Activated CD8-positive, alpha-beta T cell treated with anti-CD3 and anti-CD28 coated beads, Interleukin-2, amount 10 ng/mL, durations not matched to agents 7 days and 5 days (primary cell): ENCODE results near the gene NUP107. TPM values are rescaled to one million over a fixed set of nuclear protein-coding genes. Genes with fewer than 3 reads are reported as not detected.
A peak's percentile ranks its signal among the peaks of the same experiment; 100 is the strongest.
"Not testable (repeated sequence)": the region's sequence is repeated elsewhere in the genome, so short reads cannot be mapped to it uniquely, and the experiment has no call there.

Experiments used
- ATAC-seq: fragments of 150-1000 bp; cut with Tn5 transposase; one replicate; pipeline ENCODE4 v1.10.0; 2021; ENCODE audit warnings: moderate library complexity
- CTCF ChIA-PET: fragments of 350-600 bp; sonication (Branson Sonifier 250); formaldehyde crosslinking; loops from one replicate; lab custom pipeline; 2021; ENCODE audit warnings: antibody characterized with exemption; lab: Charles Lee
- POLR2A ChIA-PET: fragments of 350-600 bp; sonication (Branson Sonifier 250); formaldehyde crosslinking; loops from one replicate; lab custom pipeline; 2021; ENCODE audit warnings: antibody characterized with exemption; lab: Charles Lee
- DNase-seq: peaks from one replicate; pipeline ENCODE4 v3.0.0-alpha.2; 2020
- H3K27ac Mint-ChIP-seq: one replicate; pipeline ENCODE4 v1.8.0; 2021; ENCODE audit warnings: mild to moderate bottlenecking, mixed read lengths
- H3K27me3 Mint-ChIP-seq: one replicate; pipeline ENCODE4 v1.8.0; 2021; ENCODE audit warnings: low read depth, mixed read lengths
- H3K36me3 Mint-ChIP-seq: one replicate; pipeline ENCODE4 v1.8.0; 2021; ENCODE audit warnings: low read depth, mixed read lengths
- H3K4me1 Mint-ChIP-seq: one replicate; pipeline ENCODE4 v1.8.0; 2021; ENCODE audit warnings: low read depth, mixed read lengths
- H3K4me3 Mint-ChIP-seq: one replicate; pipeline ENCODE4 v1.8.0; 2021; ENCODE audit warnings: mild to moderate bottlenecking, mixed read lengths
- H3K9me3 Mint-ChIP-seq: one replicate; pipeline ENCODE4 v1.8.0; 2022; ENCODE audit warnings: mixed read lengths; ENCODE audit not compliant: insufficient read depth
- total RNA-seq, 2 experiments: library from RNA; stranded (reverse); gene quantifications; one replicate each; pipeline ENCODE4 v1.2.3, GENCODE V29; 2021

NUP107 gene
- total RNA-seq, result 100 to 1,000 TPM; 103 to 105 TPM

- H3K36me3 Mint-ChIP-seq, result peaks cover 28% of the 10 kb centered on the region
- POLR2A ChIA-PET, result interaction anchor here (0.6 to 1.2 kb wide), 8 partner anchors 12 to 330 kb away, joined by 3 to 6 read pairs (median 3); partner anchors contain the start of gene RAP1B
- H3K27ac Mint-ChIP-seq, result peak within 1 kb of the TSS; percentile 95
- no peaks in the 10 kb centered on the region for H3K9me3 Mint-ChIP-seq
- no peaks in the 10 kb centered on the region for H3K27me3 Mint-ChIP-seq
- peaks cover 41% of the 10 kb centered on the region for H3K4me1 Mint-ChIP-seq
- peak; percentile 98 for DNase-seq
- peak within 1 kb of the TSS; percentile 95 for H3K4me3 Mint-ChIP-seq
- CTCF ChIA-PET, result interaction anchor here (0.7 to 1.9 kb wide), 5 partner anchors 10 to 450 kb away, joined by 3 to 5 read pairs (median 3); no protein-coding TSS in a partner anchor
- peak; percentile 95 for ATAC-seq
Measured at GRCh38 chr12:68686595-68687521, at the start of gene NUP107. NUP107 (plus strand) TSS chr12:68686978; CDS start chr12:68687066, 88 bp downstream.

GRCh38 chr12:68637439-68637838, 49.3 kb upstream of the NUP107 start:
- H3K4me3 Mint-ChIP-seq, H3K9me3 Mint-ChIP-seq, H3K27me3 Mint-ChIP-seq, CTCF ChIA-PET, ATAC-seq, DNase-seq: not testable (repeated sequence)
- Mint-ChIP-seq H3K27ac (peak overlapping the region; percentile 34), H3K36me3 (peaks cover 51% of the 10 kb centered on the region), H3K4me1 (peaks cover 83% of the 10 kb centered on the region)
- POLR2A ChIA-PET, result interaction anchor here (0.8 kb wide), 1 partner anchor 16 kb away, joined by 4 read pairs; no protein-coding TSS in a partner anchor

- CTCF ChIA-PET, result no interaction called here
- Mint-ChIP-seq H3K4me3 (no peak overlapping the region), H3K4me1 (peaks cover 81% of the 10 kb centered on the region), H3K27ac (peak overlapping the region; percentile 77), H3K27me3 (no peaks in the 10 kb centered on the region), H3K9me3 (no peaks in the 10 kb centered on the region), H3K36me3 (peaks cover 56% of the 10 kb centered on the region)
- no peak for DNase-seq
- POLR2A ChIA-PET, result no interaction called here
- ATAC-seq, result no peak
Measured at GRCh38 chr12:68638171-68638570, 48.6 kb upstream of the NUP107 start.

GRCh38 chr12:68638721-68639395, 47.9 kb upstream of the NUP107 start:
- no peak overlapping the region for H3K4me3 Mint-ChIP-seq
- DNase-seq, result no peak
- peaks cover 54% of the 10 kb centered on the region for H3K36me3 Mint-ChIP-seq
- H3K27ac Mint-ChIP-seq, result peak overlapping the region; percentile 46
- ChIA-PET POLR2A (interaction anchor here (1.0 to 1.2 kb wide), 2 partner anchors 15 to 28 kb away, joined by 4 read pairs; partner anchors contain the start of gene RAP1B), CTCF (interaction anchor here (1.3 to 1.5 kb wide), 2 partner anchors 13 to 27 kb away, joined by 3 to 4 read pairs; no protein-coding TSS in a partner anchor)
- H3K9me3 Mint-ChIP-seq, result no peaks in the 10 kb centered on the region
- ATAC-seq, result no peak
- H3K4me1 Mint-ChIP-seq, result peaks cover 76% of the 10 kb centered on the region
- H3K27me3 Mint-ChIP-seq, result no peaks in the 10 kb centered on the region

- Mint-ChIP-seq H3K36me3 (peaks cover 55% of the 10 kb centered on the region), H3K4me1 (peaks cover 77% of the 10 kb centered on the region), H3K9me3 (no peaks in the 10 kb centered on the region), H3K27me3 (no peaks in the 10 kb centered on the region), H3K27ac (peak overlapping the region; percentile 28), H3K4me3 (no peak overlapping the region)
- ChIA-PET POLR2A (interaction anchor here (1.0 to 1.2 kb wide), 2 partner anchors 15 to 29 kb away, joined by 4 read pairs; partner anchors contain the start of gene RAP1B), CTCF (interaction anchor here (1.3 to 1.5 kb wide), 2 partner anchors 13 to 27 kb away, joined by 3 to 4 read pairs; no protein-coding TSS in a partner anchor)
- ATAC-seq, result peak; percentile 14
- DNase-seq, result no peak
Measured at GRCh38 chr12:68639396-68639767, 47.4 kb upstream of the NUP107 start.

- Mint-ChIP-seq H3K4me1 (peaks cover 79% of the 10 kb centered on the region), H3K36me3 (peaks cover 50% of the 10 kb centered on the region), H3K9me3 (no peaks in the 10 kb centered on the region), H3K27me3 (no peaks in the 10 kb centered on the region), H3K27ac (peak overlapping the region; percentile 39), H3K4me3 (peak overlapping the region; percentile 66)
- POLR2A ChIA-PET, result interaction anchor here (0.6 to 1.3 kb wide), 3 partner anchors 12 to 55 kb away, joined by 3 read pairs; partner anchors contain the start of gene RAP1B
- DNase-seq (peak; percentile 70), ATAC-seq (peak; percentile 92)
- CTCF ChIA-PET, result interaction anchor here (0.6 kb wide), 1 partner anchor 76 kb away, joined by 3 read pairs; no protein-coding TSS in a partner anchor
Measured at GRCh38 chr12:68641138-68641537, 45.6 kb upstream of the NUP107 start.

GRCh38 chr12:68646484-68646883, 40.3 kb upstream of the NUP107 start:
- H3K4me3 Mint-ChIP-seq, result no peak overlapping the region
- no peaks in the 10 kb centered on the region for H3K27me3 Mint-ChIP-seq
- H3K36me3 Mint-ChIP-seq, result peaks cover 58% of the 10 kb centered on the region
- H3K27ac Mint-ChIP-seq, result peak overlapping the region; percentile 33
- CTCF ChIA-PET, result no interaction called here
- ATAC-seq, result no peak
- POLR2A ChIA-PET, result no interaction called here
- H3K9me3 Mint-ChIP-seq, result no peaks in the 10 kb centered on the region
- DNase-seq, result no peak
- H3K4me1 Mint-ChIP-seq, result peaks cover 54% of the 10 kb centered on the region

- H3K4me1 Mint-ChIP-seq, result peaks cover 44% of the 10 kb centered on the region
- H3K27ac Mint-ChIP-seq, result no peak overlapping the region
- H3K36me3 Mint-ChIP-seq, result peaks cover 54% of the 10 kb centered on the region
- H3K27me3 Mint-ChIP-seq, result no peaks in the 10 kb centered on the region
- no peak for DNase-seq
- no peak overlapping the region for H3K4me3 Mint-ChIP-seq
- no peaks in the 10 kb centered on the region for H3K9me3 Mint-ChIP-seq
- no peak for ATAC-seq
- POLR2A ChIA-PET, result no interaction called here
- CTCF ChIA-PET, result no interaction called here
Measured at GRCh38 chr12:68647507-68647906, 39.3 kb upstream of the NUP107 start.

GRCh38 chr12:68648179-68648578, 38.6 kb upstream of the NUP107 start:
- POLR2A ChIA-PET, result no interaction called here
- peak overlapping the region; percentile 34 for H3K27ac Mint-ChIP-seq
- no peaks in the 10 kb centered on the region for H3K9me3 Mint-ChIP-seq
- no peak for DNase-seq
- no peak overlapping the region for H3K4me3 Mint-ChIP-seq
- peak; percentile 44 for ATAC-seq
- H3K36me3 Mint-ChIP-seq, result peaks cover 54% of the 10 kb centered on the region
- CTCF ChIA-PET, result no interaction called here
- H3K4me1 Mint-ChIP-seq, result peaks cover 40% of the 10 kb centered on the region
- no peaks in the 10 kb centered on the region for H3K27me3 Mint-ChIP-seq

GRCh38 chr12:68665016-68665569, 21.7 kb upstream of the NUP107 start:
- Mint-ChIP-seq H3K9me3 (no peaks in the 10 kb centered on the region), H3K36me3 (peaks cover 43% of the 10 kb centered on the region), H3K4me3 (no peak overlapping the region), H3K4me1 (peaks cover 35% of the 10 kb centered on the region), H3K27ac (peak overlapping the region; percentile 18), H3K27me3 (no peaks in the 10 kb centered on the region)
- no peak for DNase-seq
- no peak for ATAC-seq
- POLR2A ChIA-PET, result no interaction called here
- CTCF ChIA-PET, result no interaction called here

GRCh38 chr12:68667291-68667690, 19.5 kb upstream of the NUP107 start:
- DNase-seq, result no peak
- no peak overlapping the region for H3K4me3 Mint-ChIP-seq
- no peaks in the 10 kb centered on the region for H3K9me3 Mint-ChIP-seq
- peaks cover 36% of the 10 kb centered on the region for H3K36me3 Mint-ChIP-seq
- ChIA-PET POLR2A (interaction anchor here (0.7 kb wide), 1 partner anchor 20 kb away, joined by 3 read pairs; no protein-coding TSS in a partner anchor), CTCF (no interaction called here)
- H3K27ac Mint-ChIP-seq, result peak overlapping the region; percentile 28
- no peak for ATAC-seq
- H3K27me3 Mint-ChIP-seq, result no peaks in the 10 kb centered on the region
- H3K4me1 Mint-ChIP-seq, result peaks cover 44% of the 10 kb centered on the region
